NCI-H1436 (cell line): ENCODE data around the gene PUM2.
"Not testable (repeated sequence)": the region's sequence is repeated elsewhere in the genome, so short reads cannot be mapped to it uniquely, and the experiment has no call there.

ENCODE experiments used
- DNase-seq: peaks from one replicate; lab custom pipeline; 2025; lab: John Stamatoyannopoulos, UW

The PUM2 gene

GRCh38 chr2:20350753-20351554, at the start of gene PUM2:
Gene PUM2 (minus strand): TSS chr2:20350844. CDS start chr2:20327360, 23,484 bp downstream.
- DNase-seq: peak; percentile 94

GRCh38 chr2:20400306-20400705, 49.7 kb upstream of the PUM2 start:
- no peak for DNase-seq

GRCh38 chr2:20398956-20399567, 48.4 kb upstream of the PUM2 start:
- DNase-seq: no peak

- DNase-seq: no peak
These were observed 47.3 kb upstream of the PUM2 start for GRCh38 chr2:20397811-20398447.

- DNase-seq: no peak
These were observed 45.8 kb upstream of the PUM2 start for GRCh38 chr2:20396356-20397000.

GRCh38 chr2:20393986-20394385, 43.3 kb upstream of the PUM2 start:
- DNase-seq: no peak

GRCh38 chr2:20391951-20392699, 41.5 kb upstream of the PUM2 start:
- DNase-seq: no peak

GRCh38 chr2:20390524-20391123, 40.0 kb upstream of the PUM2 start:
- no peak for DNase-seq

- no peak for DNase-seq
These were observed 34.3 kb upstream of the PUM2 start for GRCh38 chr2:20384953-20385352.

- no peak for DNase-seq
These were observed 32.5 kb upstream of the PUM2 start for GRCh38 chr2:20382965-20383810.

- peak; percentile 56 for DNase-seq
These were observed 30.8 kb upstream of the PUM2 start for GRCh38 chr2:20381457-20381856.

- no peak for DNase-seq
These were observed 28.4 kb upstream of the PUM2 start for GRCh38 chr2:20378891-20379519.

GRCh38 chr2:20378341-20378740, 27.7 kb upstream of the PUM2 start:
- no peak for DNase-seq

- no peak for DNase-seq
These were observed 27.1 kb upstream of the PUM2 start for GRCh38 chr2:20377741-20378140.

- DNase-seq: not testable (repeated sequence)
These were observed 24.3 kb upstream of the PUM2 start for GRCh38 chr2:20374982-20375381.

GRCh38 chr2:20372896-20373640, 22.4 kb upstream of the PUM2 start:
- no peak for DNase-seq

- DNase-seq: no peak
These were observed 20.8 kb upstream of the PUM2 start for GRCh38 chr2:20371323-20372025.

- DNase-seq: no peak
These were observed 19.5 kb upstream of the PUM2 start for GRCh38 chr2:20370191-20370590.

- no peak for DNase-seq
These were observed 18.7 kb upstream of the PUM2 start for GRCh38 chr2:20369366-20369765.
